ENCODE measurements around the gene GRB10. TPM values are rescaled to one million over a fixed set of nuclear protein-coding genes. Genes with fewer than 3 reads are reported as not detected.

Gene GRB10
- total and polyA plus RNA-seq, 2 donors (not counting 3 experiments of a cell fraction or from before 2014, with no cell fraction given): 43.7 to 240 TPM

- Histone ChIP-seq H3K4me1 (ENCODE audit: control insufficient read depth, extremely low read depth, insufficient read depth, low read length) (peaks cover 3% of the 10 kb centered on the region), H3K4me3 (replicated peaks in 1 of 3; ENCODE audit: insufficient read depth in 1 of 3, low read depth in 1 of 3, low read length in 3 of 3) (no peak overlapping the region), H3K27me3 (ENCODE audit: control insufficient read depth in 2 of 2, insufficient read depth in 2 of 2, low read length in 2 of 2) (no peaks in the 10 kb centered on the region), H3K4me2 (ENCODE audit: insufficient read depth, low read length) (no peak overlapping the region), H4K20me1 (replicated peaks; ENCODE audit: control insufficient read depth, extremely low read depth, insufficient read depth, low read length) (no peaks in the 10 kb centered on the region), H3K79me2 (ENCODE audit: control insufficient read depth, insufficient read depth, low read length) (peaks cover 2% of the 10 kb centered on the region), H3K9me1 (replicated peaks; ENCODE audit: control insufficient read depth, extremely low read depth, insufficient read depth, low read length) (no peaks in the 10 kb centered on the region), H3K27ac (ENCODE audit: insufficient read depth, low read depth, low read length) (no peak overlapping the region), H3K9ac (replicated peaks; ENCODE audit: extremely low read depth, insufficient read depth, low read length) (no peak overlapping the region), H2AFZ (ENCODE audit: low read depth, low read length) (no peak overlapping the region), H3K9me3 (replicated peaks; ENCODE audit: control insufficient read depth, insufficient read depth, low read length) (no peaks in the 10 kb centered on the region), H3K36me3 (ENCODE audit: control insufficient read depth in 2 of 2, extremely low read depth in 1 of 2, insufficient read depth in 2 of 2, low read length in 2 of 2) (peaks cover 19 to 39% of the 10 kb centered on the region in 2 experiments)
- intact Hi-C loops (cut with micrococcal nuclease): loop anchor here (5.0 kb wide), 1 partner anchor 543 kb away; no protein-coding TSS in a partner anchor
- dilution Hi-C loops (cut with MboI; ENCODE audit: extremely low pct_ligation_motif_present, low sequenced_read_pairs): no loop called here
- DNase-seq (ENCODE audit: low read depth, low spot score) (no peak), FAIRE-seq (no peak)
- TF ChIP-seq CTCF (IDR thresholded peaks at IDR 0.05; ENCODE audit: extremely low read depth in 1 of 2, insufficient read depth in 1 of 2, low read depth in 1 of 2, low read length in 2 of 2): no peak
- POLR2A ChIA-PET: no interaction called here
- CTCF ChIA-PET: interaction anchor here (1.4 to 2.4 kb wide), 3 partner anchors 10 to 561 kb away, joined by 3 to 9 read pairs (median 5); no protein-coding TSS in a partner anchor
- BruUV-seq (replicated peaks): no TSS peak
These were observed 183.3 kb downstream of the GRB10 start for GRCh38 chr7:50599385-50599784.

GRCh38 chr7:50598460-50599343, 184.0 kb downstream of the GRB10 start:
- TF ChIP-seq MYC (IDR thresholded peaks at IDR 0.05; ENCODE audit: low read depth, low read length) (no peak), POLR2A (IDR thresholded peaks at IDR 0.05; ENCODE audit: low read depth, low read length) (no peak), POLR2AphosphoS5 (IDR thresholded peaks at IDR 0.05; ENCODE audit: insufficient read depth, low read depth, low read length) (no peak), CTCF (IDR thresholded peaks at IDR 0.05; ENCODE audit: extremely low read depth in 1 of 2, insufficient read depth in 1 of 2, low read depth in 1 of 2, low read length in 2 of 2) (no peak), EZH2 (IDR thresholded peaks at IDR 0.05; ENCODE audit: borderline replicate concordance, low read depth, low read length, severe bottlenecking) (no peak), GATA2 (IDR thresholded peaks at IDR 0.05; ENCODE audit: insufficient read depth, insufficient read length, low read depth, low read length) (no peak), MAX (IDR thresholded peaks at IDR 0.05; ENCODE audit: insufficient read depth, insufficient read length) (no peak), JUN (IDR thresholded peaks at IDR 0.05; ENCODE audit: borderline replicate concordance, insufficient read depth, insufficient read length, low read depth) (no peak), FOS (IDR thresholded peaks at IDR 0.05; ENCODE audit: borderline replicate concordance, insufficient read depth, low read length) (no peak)
- no peaks in the 10 kb centered on the region for H3K27me3 ChIP-seq (ENCODE audit: control insufficient read depth in 2 of 2, insufficient read depth in 2 of 2, low read length in 2 of 2)
- no peak overlapping the region for H2AFZ ChIP-seq (ENCODE audit: low read depth, low read length)
- no peak overlapping the region for H3K27ac ChIP-seq (ENCODE audit: insufficient read depth, low read depth, low read length)
- ChIA-PET CTCF (interaction anchor here (1.4 to 2.4 kb wide), 4 partner anchors 10 to 562 kb away, joined by 3 to 9 read pairs (median 6); no protein-coding TSS in a partner anchor), POLR2A (no interaction called here)
- dilution Hi-C loops (cut with MboI; ENCODE audit: extremely low pct_ligation_motif_present, low sequenced_read_pairs) (no loop called here), intact Hi-C loops (cut with micrococcal nuclease) (loop anchor here (5.0 kb wide), 1 partner anchor 544 kb away; no protein-coding TSS in a partner anchor)
- FAIRE-seq (no peak), DNase-seq (ENCODE audit: low read depth, low spot score) (no peak)
- H3K9ac ChIP-seq (replicated peaks; ENCODE audit: extremely low read depth, insufficient read depth, low read length): no peak overlapping the region
- H3K36me3 ChIP-seq (ENCODE audit: control insufficient read depth in 2 of 2, extremely low read depth in 1 of 2, insufficient read depth in 2 of 2, low read length in 2 of 2): peaks cover 20 to 37% of the 10 kb centered on the region in 2 experiments
- no peak overlapping the region for H3K4me2 ChIP-seq (ENCODE audit: insufficient read depth, low read length)
- H3K4me3 ChIP-seq (replicated peaks in 1 of 3; ENCODE audit: insufficient read depth in 1 of 3, low read depth in 1 of 3, low read length in 3 of 3): no peak overlapping the region
- peaks cover 2% of the 10 kb centered on the region for H3K79me2 ChIP-seq (ENCODE audit: control insufficient read depth, insufficient read depth, low read length)
- no peaks in the 10 kb centered on the region for H3K9me1 ChIP-seq (replicated peaks; ENCODE audit: control insufficient read depth, extremely low read depth, insufficient read depth, low read length)
- BruUV-seq (replicated peaks): no TSS peak
- no peaks in the 10 kb centered on the region for H4K20me1 ChIP-seq (replicated peaks; ENCODE audit: control insufficient read depth, extremely low read depth, insufficient read depth, low read length)
- H3K4me1 ChIP-seq (ENCODE audit: control insufficient read depth, extremely low read depth, insufficient read depth, low read length): peaks cover 3% of the 10 kb centered on the region
- H3K9me3 ChIP-seq (replicated peaks; ENCODE audit: control insufficient read depth, insufficient read depth, low read length): no peaks in the 10 kb centered on the region

Measured in endothelial cell of umbilical vein (primary cell).